ENCODE measurements around the gene RAP1GDS1. TPM values are rescaled to one million over a fixed set of nuclear protein-coding genes. Genes with fewer than 3 reads are reported as not detected.

RAP1GDS1 gene, protein sequence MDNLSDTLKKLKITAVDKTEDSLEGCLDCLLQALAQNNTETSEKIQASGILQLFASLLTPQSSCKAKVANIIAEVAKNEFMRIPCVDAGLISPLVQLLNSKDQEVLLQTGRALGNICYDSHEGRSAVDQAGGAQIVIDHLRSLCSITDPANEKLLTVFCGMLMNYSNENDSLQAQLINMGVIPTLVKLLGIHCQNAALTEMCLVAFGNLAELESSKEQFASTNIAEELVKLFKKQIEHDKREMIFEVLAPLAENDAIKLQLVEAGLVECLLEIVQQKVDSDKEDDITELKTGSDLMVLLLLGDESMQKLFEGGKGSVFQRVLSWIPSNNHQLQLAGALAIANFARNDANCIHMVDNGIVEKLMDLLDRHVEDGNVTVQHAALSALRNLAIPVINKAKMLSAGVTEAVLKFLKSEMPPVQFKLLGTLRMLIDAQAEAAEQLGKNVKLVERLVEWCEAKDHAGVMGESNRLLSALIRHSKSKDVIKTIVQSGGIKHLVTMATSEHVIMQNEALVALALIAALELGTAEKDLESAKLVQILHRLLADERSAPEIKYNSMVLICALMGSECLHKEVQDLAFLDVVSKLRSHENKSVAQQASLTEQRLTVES
- 39.4 and 49.3 TPM in 2 replicates for total RNA-seq

DNA sequence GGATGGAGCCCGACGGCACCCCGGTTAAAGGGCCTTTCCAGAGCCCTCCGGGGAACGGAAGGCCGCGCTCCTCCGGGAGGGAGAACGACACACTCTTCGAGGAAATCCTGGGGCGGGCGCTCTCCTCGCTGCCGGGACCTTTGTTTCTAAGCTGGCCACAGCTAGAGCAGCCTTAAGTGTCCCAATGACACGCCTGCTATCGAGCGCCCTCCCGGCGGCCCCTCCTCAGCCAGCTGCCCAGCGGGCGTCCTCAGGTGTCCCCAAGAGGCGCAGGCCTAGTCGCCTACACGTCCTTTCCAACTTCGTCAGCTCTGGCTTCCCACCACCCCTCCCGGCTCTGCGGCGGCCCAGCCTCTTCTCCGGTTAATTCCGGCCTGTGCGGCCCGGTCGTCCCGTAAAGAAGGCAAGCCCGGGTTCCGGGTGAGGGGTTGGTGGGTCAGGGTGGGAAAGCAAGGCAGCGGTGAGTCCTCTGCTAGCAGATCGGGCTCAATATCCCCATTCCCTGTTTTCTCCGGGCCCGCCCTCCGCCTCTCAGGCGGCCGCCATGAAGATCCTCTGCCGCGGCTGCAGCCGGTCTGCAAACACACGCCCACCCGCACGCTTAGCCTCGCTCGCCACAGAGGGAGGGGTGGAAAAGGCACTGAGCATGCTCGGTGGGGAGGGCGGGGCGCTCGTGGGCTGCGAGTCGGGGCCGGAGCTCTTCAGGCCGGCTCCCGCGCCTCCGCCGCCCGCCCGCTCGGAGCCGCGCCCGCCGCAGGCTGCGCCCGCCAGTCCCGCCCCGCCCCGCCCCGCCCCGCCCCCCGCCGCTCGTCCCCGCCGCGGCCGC is at the start of gene RAP1GDS1:
Gene RAP1GDS1 (plus strand): TSS at position 806 of the 826 bp plus-strand sequence. CDS start 182 bp downstream, outside the sequence.

Other genes starting within 250 kb of the RAP1GDS1 start
- gene STPG2, start 117.9 kb upstream of the RAP1GDS1 start, total RNA-seq, result not detected in 2 replicates